ENCODE data around the gene CTNNBL1. TPM values are rescaled to one million over a fixed set of nuclear protein-coding genes. Genes with fewer than 3 reads are reported as not detected.
"Not testable (repeated sequence)": the region's sequence is repeated elsewhere in the genome, so short reads cannot be mapped to it uniquely, and the experiment has no call there.

The CTNNBL1 gene
- total RNA-seq, 1 donor from 2014 or later, result 32.4 TPM

- no peak for DNase-seq (ENCODE audit: extremely low read depth, low read depth, low spot score)
These were observed 11.1 kb downstream of the CTNNBL1 start for GRCh38 chr20:37704955-37705354.

GRCh38 chr20:37706298-37706697 is 12.5 kb downstream of the CTNNBL1 start:
- DNase-seq (ENCODE audit: extremely low read depth, low read depth, low spot score), result no peak

GRCh38 chr20:37711001-37711400 is 17.2 kb downstream of the CTNNBL1 start:
- peak; percentile 42 for DNase-seq (ENCODE audit: extremely low read depth, low read depth, low spot score)

GRCh38 chr20:37711994-37712964 is 18.4 kb downstream of the CTNNBL1 start:
- DNase-seq (ENCODE audit: extremely low read depth, low read depth, low spot score), result no peak

GRCh38 chr20:37713396-37713795 is 19.6 kb downstream of the CTNNBL1 start:
- DNase-seq (ENCODE audit: extremely low read depth, low read depth, low spot score), result no peak

- DNase-seq (ENCODE audit: extremely low read depth, low read depth, low spot score), result no peak
These were observed 21.3 kb downstream of the CTNNBL1 start for GRCh38 chr20:37714978-37715672.

- no peak for DNase-seq (ENCODE audit: extremely low read depth, low read depth, low spot score)
These were observed 27.9 kb downstream of the CTNNBL1 start for GRCh38 chr20:37721751-37722150.

- DNase-seq (ENCODE audit: extremely low read depth, low read depth, low spot score), result not testable (repeated sequence)
These were observed 28.5 kb downstream of the CTNNBL1 start for GRCh38 chr20:37722312-37722711.

GRCh38 chr20:37723668-37724067 is 29.8 kb downstream of the CTNNBL1 start:
- DNase-seq (ENCODE audit: extremely low read depth, low read depth, low spot score), result no peak

- DNase-seq (ENCODE audit: extremely low read depth, low read depth, low spot score), result no peak
These were observed 31.3 kb downstream of the CTNNBL1 start for GRCh38 chr20:37725165-37725564.

- DNase-seq (ENCODE audit: extremely low read depth, low read depth, low spot score), result no peak
These were observed 32.0 kb downstream of the CTNNBL1 start for GRCh38 chr20:37725855-37726254.

GRCh38 chr20:37726321-37726720 is 32.5 kb downstream of the CTNNBL1 start:
- DNase-seq (ENCODE audit: extremely low read depth, low read depth, low spot score), result no peak

GRCh38 chr20:37726971-37727956 is 33.4 kb downstream of the CTNNBL1 start:
- DNase-seq (ENCODE audit: extremely low read depth, low read depth, low spot score), result no peak

- DNase-seq (ENCODE audit: extremely low read depth, low read depth, low spot score), result no peak
These were observed 34.3 kb downstream of the CTNNBL1 start for GRCh38 chr20:37727957-37728634.

GRCh38 chr20:37728635-37728983 is 34.8 kb downstream of the CTNNBL1 start:
- no peak for DNase-seq (ENCODE audit: extremely low read depth, low read depth, low spot score)

- no peak for DNase-seq (ENCODE audit: extremely low read depth, low read depth, low spot score)
These were observed 35.6 kb downstream of the CTNNBL1 start for GRCh38 chr20:37729452-37729851.

GRCh38 chr20:37729909-37730308 is 36.1 kb downstream of the CTNNBL1 start:
- no peak for DNase-seq (ENCODE audit: extremely low read depth, low read depth, low spot score)

- DNase-seq (ENCODE audit: extremely low read depth, low read depth, low spot score), result no peak
These were observed 39.6 kb downstream of the CTNNBL1 start for GRCh38 chr20:37733416-37733815.

- DNase-seq (ENCODE audit: extremely low read depth, low read depth, low spot score), result no peak
These were observed 40.6 kb downstream of the CTNNBL1 start for GRCh38 chr20:37734228-37734985.

All from glomerular endothelial cell (primary cell).